HepG2 (cell line): ENCODE data around the gene CBX2. TPM values are rescaled to one million over a fixed set of nuclear protein-coding genes. Genes with fewer than 3 reads are reported as not detected.
A peak's percentile ranks its signal among the peaks of the same experiment; 100 is the strongest.

Experiments used
- ATF5 ChIP-seq: sonication (generic); formaldehyde crosslinking; IDR thresholded peaks from 2 replicates; pipeline ENCODE4 v1.4.0; 2020; ENCODE audit warnings: mild to moderate bottlenecking, low read depth, missing genetic modification reagents
- CENPX ChIP-seq: sonication (generic); formaldehyde crosslinking; IDR thresholded peaks from 2 replicates; pipeline ENCODE4 v1.9.0; 2021; ENCODE audit warnings: mild to moderate bottlenecking, missing genetic modification reagents, moderate library complexity
- DMAP1 ChIP-seq: IDR thresholded peaks from 2 replicates; pipeline ENCODE4 v1.6.1; 2016
- EHMT2 ChIP-seq: fragments of 200-600 bp; sonication (generic); IDR thresholded peaks from 2 replicates; pipeline ENCODE4 v1.7.0; 2017; ENCODE audit warnings: antibody characterized with exemption, low read depth, low read length, borderline replicate concordance
- HMGXB4 ChIP-seq, 2 experiments: sonication (generic) in 1 of 2; formaldehyde crosslinking in 1 of 2; IDR thresholded peaks; 2 replicates each; pipeline versions ENCODE4 v1.4.0 to v1.6.1; 2018 to 2020; ENCODE audit warnings: missing genetic modification reagents in 2 of 2, borderline replicate concordance in 1 of 2, low read depth in 1 of 2, mild to moderate bottlenecking in 1 of 2, missing biosample characterization in 1 of 2
- KAT8 ChIP-seq: IDR thresholded peaks from 2 replicates; pipeline ENCODE4 v1.6.1; 2016; ENCODE audit warnings: missing genetic modification reagents, missing compliant biosample characterization
- NFE2 ChIP-seq: sonication (generic); formaldehyde crosslinking; IDR thresholded peaks from 2 replicates; pipeline ENCODE4 v1.4.0; 2020; ENCODE audit warnings: missing genetic modification reagents
- NONO ChIP-seq, 2 experiments: fragments of 450-650 bp in 1 of 2; sonication (generic) in 1 of 2; formaldehyde crosslinking in 1 of 2; IDR thresholded peaks in 1 of 2; conservative IDR thresholded peaks in 1 of 2; 2 replicates each; pipeline versions ENCODE4 v1.6.1 to v1.8.0; 2017 to 2022; ENCODE audit warnings: mild to moderate bottlenecking in 1 of 2, missing genetic modification reagents in 1 of 2, moderate library complexity in 1 of 2
- ONECUT2 ChIP-seq: sonication (generic); formaldehyde crosslinking; IDR thresholded peaks from 2 replicates; pipeline ENCODE4 v1.4.0; 2020; ENCODE audit warnings: missing genetic modification reagents
- PAF1 ChIP-seq: IDR thresholded peaks from 2 replicates; pipeline ENCODE4 v1.6.1; 2016; ENCODE audit warnings: missing genetic modification reagents, missing compliant biosample characterization
- PRPF4 ChIP-seq: fragments of 200-400 bp; formaldehyde crosslinking; IDR thresholded peaks from 2 replicates; pipeline ENCODE4 v1.6.1; 2016; ENCODE audit warnings: low read length, low read depth; ENCODE audit not compliant: poor library complexity, severe bottlenecking
- TFAP4 ChIP-seq: sonication (generic); IDR thresholded peaks from 2 replicates; pipeline ENCODE4 v1.6.1; 2016; ENCODE audit warnings: low read depth, borderline replicate concordance
- ZBTB10 ChIP-seq: sonication (generic); formaldehyde crosslinking; IDR thresholded peaks from 2 replicates; pipeline ENCODE4 v1.4.0; 2020; ENCODE audit warnings: missing genetic modification reagents, borderline replicate concordance
- ZBTB2 ChIP-seq: sonication (generic); formaldehyde crosslinking; IDR thresholded peaks from 2 replicates; pipeline ENCODE4 v1.8.0; 2022; ENCODE audit warnings: low read depth, missing genetic modification reagents
- ZFP90 ChIP-seq: sonication (generic); formaldehyde crosslinking; IDR thresholded peaks from 2 replicates; pipeline ENCODE4 v1.8.0; 2022; ENCODE audit warnings: missing genetic modification reagents, mild to moderate bottlenecking, inconsistent platforms, borderline replicate concordance
- ZNF335 ChIP-seq: sonication (generic); formaldehyde crosslinking; IDR thresholded peaks from 2 replicates; pipeline ENCODE4 v1.4.0; 2020; ENCODE audit warnings: missing genetic modification reagents
- ZNF558 ChIP-seq: sonication (generic); formaldehyde crosslinking; IDR thresholded peaks from 2 replicates; pipeline ENCODE4 v1.9.0; 2022; ENCODE audit warnings: mild to moderate bottlenecking, missing genetic modification reagents, borderline replicate concordance
- ZNF597 ChIP-seq: sonication (generic); formaldehyde crosslinking; IDR thresholded peaks from 2 replicates; pipeline ENCODE4 v1.5.0; 2020; ENCODE audit warnings: missing genetic modification reagents
- polyA plus RNA-seq, 8 experiments: library from polyadenylated mRNA; depleted of rRNA in 3 of 8; stranded (reverse) in 7 of 8; unstranded in 1 of 8; fragments of >200 nt; fragmentation: Illumina TruSeq in 4 of 8; extraction: Trizol in 4 of 8; gene quantifications; 2 replicates each; pipeline versions ENCODE4 v1.2.1 to v1.2.3, GENCODE V29; 2011 to 2016; ENCODE audit warnings: low read depth in 4 of 8, missing spikeins in 1 of 8, mixed read lengths in 1 of 8; ENCODE audit not compliant: insufficient read depth in 1 of 8
- total RNA-seq, 5 experiments: library from RNA; depleted of rRNA; stranded (reverse); fragments of >200 nt; fragmentation: Illumina TruSeq; extraction: Trizol; gene quantifications; 2 replicates each; pipeline ENCODE4 v1.2.3, GENCODE V29; 2016; ENCODE audit warnings: low read depth in 1 of 5

Gene CBX2
- total and polyA plus RNA-seq, 2 of the 13 experiments (the other 11 are each of a cell fraction or from before 2014, with no cell fraction given): 14.5 to 31.1 TPM

GRCh38 chr17:79739148-79740062, 38.5 kb upstream of the CBX2 start (continued):
- no peak for TF ChIP-seq CENPX (CRISPR knock-in tag)
- TF ChIP-seq PAF1 (CRISPR knock-in tag): no peak
- TF ChIP-seq ZNF597 (CRISPR knock-in tag): no peak
- TF ChIP-seq HMGXB4 (CRISPR knock-in tag; IDR thresholded peaks at IDR 0.05; ENCODE audit: borderline replicate concordance in 1 of 2, low read depth in 1 of 2): peak in 1 of 2 experiments; percentile 17; a peak in 1 of 4 replicates
- TF ChIP-seq EHMT2: no peak
- TF ChIP-seq NFE2 (CRISPR knock-in tag): no peak
- TF ChIP-seq ZBTB2 (CRISPR knock-in tag): no peak
- no peak; the same call in 1 of the 2 replicates for TF ChIP-seq TFAP4
- TF ChIP-seq ATF5 (CRISPR knock-in tag): no peak
- no peak for TF ChIP-seq ZBTB10 (CRISPR knock-in tag)
- TF ChIP-seq KAT8: peak; percentile 40; the same call in 1 of the 2 replicates
- no peak for TF ChIP-seq PRPF4
- no peak for TF ChIP-seq DMAP1
- TF ChIP-seq ZFP90 (CRISPR knock-in tag): 0 out of 2 replicates have a peak, but pooled peaks have one; percentile 21
- no peak for TF ChIP-seq ONECUT2 (CRISPR knock-in tag)
- no peak for TF ChIP-seq ZNF335 (CRISPR knock-in tag)
- no peak for TF ChIP-seq NONO (IDR thresholded peaks at IDR 0.05)
- TF ChIP-seq NONO (CRISPR knock-in tag; conservative IDR thresholded peaks at IDR 0.05): no peak
- no peak for TF ChIP-seq ZNF558 (CRISPR knock-in tag)
